ENCODE measurements around the gene C4orf36.

C4orf36 gene

GRCh38 chr4:86896596-86896995, 4.4 kb upstream of the C4orf36 start:
- no peak for TF ChIP-seq CTCF (IDR thresholded peaks at IDR 0.05; ENCODE audit: insufficient read depth, low read depth, low read length, missing control alignments)
- DNase-seq (ENCODE audit: low read depth): no peak
- no peak overlapping the region for H3K4me3 ChIP-seq (ENCODE audit: low read depth, low read length)

GRCh38 chr4:86895692-86896488, 3.7 kb upstream of the C4orf36 start:
- peak; percentile 56 for TF ChIP-seq CTCF (IDR thresholded peaks at IDR 0.05; ENCODE audit: insufficient read depth, low read depth, low read length, missing control alignments)
- DNase-seq (ENCODE audit: low read depth): peak; percentile 76
- H3K4me3 ChIP-seq (ENCODE audit: low read depth, low read length): no peak overlapping the region

- no peak for DNase-seq (ENCODE audit: low read depth)
- no peak overlapping the region for H3K4me3 ChIP-seq (ENCODE audit: low read depth, low read length)
- TF ChIP-seq CTCF (IDR thresholded peaks at IDR 0.05; ENCODE audit: insufficient read depth, low read depth, low read length, missing control alignments): no peak
These were observed 2.2 kb upstream of the C4orf36 start for GRCh38 chr4:86894455-86894854.

- no peak for DNase-seq (ENCODE audit: low read depth)
- no peak overlapping the region for H3K4me3 ChIP-seq (ENCODE audit: low read depth, low read length)
- no peak for TF ChIP-seq CTCF (IDR thresholded peaks at IDR 0.05; ENCODE audit: insufficient read depth, low read depth, low read length, missing control alignments)
These were observed 914 bp upstream of the C4orf36 start for GRCh38 chr4:86893136-86893535.

- no peak for TF ChIP-seq CTCF (IDR thresholded peaks at IDR 0.05; ENCODE audit: insufficient read depth, low read depth, low read length, missing control alignments)
- DNase-seq (ENCODE audit: low read depth): peak; percentile 24
- peak overlapping the region; percentile 75 for H3K4me3 ChIP-seq (ENCODE audit: low read depth, low read length)
These were observed 376 bp upstream of the C4orf36 start for GRCh38 chr4:86892636-86892960.

GRCh38 chr4:86890790-86891189, 1.4 kb downstream of the C4orf36 start:
- DNase-seq (ENCODE audit: low read depth): no peak
- H3K4me3 ChIP-seq (ENCODE audit: low read depth, low read length): no peak overlapping the region
- no peak for TF ChIP-seq CTCF (IDR thresholded peaks at IDR 0.05; ENCODE audit: insufficient read depth, low read depth, low read length, missing control alignments)

- DNase-seq (ENCODE audit: low read depth): no peak
- TF ChIP-seq CTCF (IDR thresholded peaks at IDR 0.05; ENCODE audit: insufficient read depth, low read depth, low read length, missing control alignments): no peak
- H3K4me3 ChIP-seq (ENCODE audit: low read depth, low read length): no peak overlapping the region
These were observed 12.6 kb downstream of the C4orf36 start for GRCh38 chr4:86879641-86880040.

Data from GM12865 (cell line).